ENCODE data around the gene CEP192.

- TF ChIP-seq CTCF (IDR thresholded peaks at IDR 0.05 in 4 of 5, conservative IDR thresholded peaks at IDR 0.05 in 1 of 5): no peak
- no peak for TF ChIP-seq POLR2A (IDR thresholded peaks at IDR 0.05)
Observed at GRCh38 chr18:13108330-13108729, 117.2 kb downstream of the CEP192 start.

Data from gastrocnemius medialis (tissue), 4 donors.